Measurements from ENCODE around the gene CARD8. TPM values are rescaled to one million over a fixed set of nuclear protein-coding genes. Genes with fewer than 3 reads are reported as not detected.

The CARD8 gene
- total and polyA plus RNA-seq, 7 experiments from 2014 or later = 73.6 to 301 (median 165) TPM

DNA sequence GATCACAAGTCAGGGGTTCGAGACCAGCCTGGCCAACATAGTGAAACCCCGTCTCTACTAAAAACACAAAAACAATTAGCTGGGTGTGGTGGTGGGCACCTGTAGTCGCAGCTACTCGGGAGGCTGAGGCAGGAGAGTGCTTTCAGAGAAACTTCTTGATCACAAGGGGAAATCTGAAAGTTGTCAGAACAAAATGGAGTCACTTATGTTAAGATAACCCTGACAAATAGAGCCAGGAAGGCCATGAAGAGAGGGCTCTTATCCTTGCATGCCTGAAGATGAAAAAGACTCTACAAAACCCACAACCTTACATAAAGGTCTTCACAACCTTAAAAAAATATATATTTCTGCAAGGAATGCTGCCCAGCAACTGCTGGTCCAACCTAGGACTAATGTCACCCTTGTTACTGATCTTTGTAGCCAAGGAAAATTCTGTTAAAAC is 1.2 kb downstream of the CARD8 start:
- no peaks in the 10 kb centered on the region for H3K36me3 ChIP-seq (ENCODE audit: control insufficient read depth in 2 of 3, insufficient read depth in 3 of 3, low read length in 3 of 3)
- Mint-ChIP-seq H3K9me3 (no peaks in the 10 kb centered on the region), H3K27me3 (no peaks in the 10 kb centered on the region), H3K4me1 (peaks cover 59 to 88% (median 79%) of the 10 kb centered on the region in 7 donors), H3K36me3 (peaks cover 3 to 38% (median 10%) of the 10 kb centered on the region in 5 donors), H3K27ac (peak overlapping the region; percentile 64 to 100 (median 97)), H3K4me3 (peak overlapping the region; percentile 53 to 99 (median 98))
- intact Hi-C loops (cut with micrococcal nuclease) = loop anchor here (2.0 kb wide), 2 partner anchors 66 to 68 kb away; a partner anchor contains a TSS
- CTCF ChIA-PET = interaction anchor here (0.6 kb wide), 1 partner anchor 80 kb away, joined by 5 read pairs; no protein-coding TSS in a partner anchor
- DNase-seq (no peak), ATAC-seq (no peak)
- H3K27ac ChIP-seq (ENCODE audit: low read depth, low read length) = peak overlapping the region; percentile 88
- H3K4me1 ChIP-seq (ENCODE audit: control insufficient read depth in 2 of 2, insufficient read depth in 2 of 2, low read length in 2 of 2) = peaks cover 62 to 64% of the 10 kb centered on the region in 2 donors
- H3K4me3 ChIP-seq (ENCODE audit: low read length) = peak overlapping the region; percentile 100
- POLR2A ChIA-PET = interaction anchor here (0.6 to 2.9 kb wide), 7 partner anchors 9 to 136 kb away, joined by 3 to 25 read pairs (median 3); no protein-coding TSS in a partner anchor
- H3K27me3 ChIP-seq (ENCODE audit: control insufficient read depth in 2 of 2, insufficient read depth in 2 of 2, low read length in 2 of 2) = no peaks in the 10 kb centered on the region
- no peaks in the 10 kb centered on the region for H3K9me3 ChIP-seq (ENCODE audit: control insufficient read depth in 2 of 3, low read length in 3 of 3)

DNA sequence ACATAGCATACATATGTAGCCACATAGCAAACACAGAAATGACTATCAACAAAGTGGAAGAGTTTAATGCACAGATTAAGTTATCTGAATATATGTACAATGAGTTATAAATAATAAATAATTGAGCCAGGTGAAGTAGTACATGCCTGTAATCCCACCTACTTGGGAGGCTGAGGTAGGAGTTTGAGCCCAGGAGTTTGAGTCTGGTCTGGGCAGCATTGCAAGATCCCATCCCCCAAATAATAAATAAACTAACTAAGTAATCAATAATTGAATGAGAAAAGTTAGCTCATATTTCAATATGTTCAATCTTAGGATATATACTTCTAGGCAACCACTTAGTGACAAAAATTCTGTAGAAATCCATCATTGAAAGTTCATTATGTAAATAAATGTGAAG is 1.7 kb downstream of the CARD8 start:
- POLR2A ChIA-PET = interaction anchor here (0.6 to 2.9 kb wide), 5 partner anchors 9 to 752 kb away, joined by 3 to 25 read pairs (median 3); no protein-coding TSS in a partner anchor
- Mint-ChIP-seq H3K36me3 (peaks cover 3 to 41% (median 14%) of the 10 kb centered on the region in 5 donors), H3K27me3 (no peaks in the 10 kb centered on the region), H3K4me1 (peaks cover 59 to 89% (median 81%) of the 10 kb centered on the region in 7 donors), H3K27ac (peak overlapping the region; percentile 64 to 100 (median 97)), H3K9me3 (no peaks in the 10 kb centered on the region), H3K4me3 (peak overlapping the region; percentile 53 to 99 (median 98))
- H3K27ac ChIP-seq (ENCODE audit: low read depth, low read length) = peak overlapping the region; percentile 88
- H3K4me1 ChIP-seq (ENCODE audit: control insufficient read depth in 2 of 2, insufficient read depth in 2 of 2, low read length in 2 of 2) = peaks cover 58 to 64% of the 10 kb centered on the region in 2 donors
- DNase-seq = no peak
- ATAC-seq = no peak
- H3K9me3 ChIP-seq (ENCODE audit: control insufficient read depth in 2 of 3, low read length in 3 of 3) = no peaks in the 10 kb centered on the region
- CTCF ChIA-PET = no interaction called here
- H3K36me3 ChIP-seq (ENCODE audit: control insufficient read depth in 2 of 3, insufficient read depth in 3 of 3, low read length in 3 of 3) = no peaks in the 10 kb centered on the region
- H3K4me3 ChIP-seq (ENCODE audit: low read length) = peak overlapping the region; percentile 100
- H3K27me3 ChIP-seq (ENCODE audit: control insufficient read depth in 2 of 2, insufficient read depth in 2 of 2, low read length in 2 of 2) = no peaks in the 10 kb centered on the region
- intact Hi-C loops (cut with micrococcal nuclease) = loop anchor here (2.0 kb wide), 2 partner anchors 67 to 69 kb away; a partner anchor contains a TSS

DNA sequence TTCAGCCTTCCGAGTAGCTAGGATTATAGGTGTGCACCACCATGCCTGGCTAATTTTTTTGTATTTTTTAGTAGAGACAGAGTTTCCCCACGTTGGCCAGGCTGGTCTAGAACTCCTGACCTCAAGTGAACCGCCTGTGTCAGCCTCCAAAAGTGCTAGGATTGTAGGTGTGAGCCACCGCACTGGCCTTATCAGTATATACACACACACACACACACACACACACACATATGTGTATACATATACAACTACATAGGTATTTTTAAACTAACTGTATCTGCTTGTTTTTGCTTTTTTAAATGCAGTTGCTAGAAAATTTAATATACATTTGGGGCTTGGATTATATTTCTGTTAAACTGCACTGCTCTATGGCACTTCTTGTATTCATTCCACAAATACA is 3.1 kb downstream of the CARD8 start:
- no peak for DNase-seq
- no peaks in the 10 kb centered on the region for H3K36me3 ChIP-seq (ENCODE audit: control insufficient read depth in 2 of 3, insufficient read depth in 3 of 3, low read length in 3 of 3)
- ATAC-seq = no peak
- no peaks in the 10 kb centered on the region for H3K9me3 ChIP-seq (ENCODE audit: control insufficient read depth in 2 of 3, low read length in 3 of 3)
- peaks cover 3 to 43% (median 14%) of the 10 kb centered on the region in 5 donors for H3K36me3 Mint-ChIP-seq
- H3K27ac ChIP-seq (ENCODE audit: low read depth, low read length) = no peak overlapping the region
- peaks cover 58 to 88% (median 76%) of the 10 kb centered on the region in 7 donors for H3K4me1 Mint-ChIP-seq
- POLR2A ChIA-PET = interaction anchor here (0.7 to 1.4 kb wide), 3 partner anchors 77 to 84 kb away, joined by 3 to 4 read pairs (median 3); no protein-coding TSS in a partner anchor
- no peaks in the 10 kb centered on the region for H3K27me3 ChIP-seq (ENCODE audit: control insufficient read depth in 2 of 2, insufficient read depth in 2 of 2, low read length in 2 of 2)
- CTCF ChIA-PET = no interaction called here
- H3K27me3 Mint-ChIP-seq = no peaks in the 10 kb centered on the region
- H3K4me3 ChIP-seq (ENCODE audit: low read length) = no peak overlapping the region
- peak overlapping the region in 8 of 9 donors; percentile 57 to 99 (median 88) for H3K27ac Mint-ChIP-seq
- intact Hi-C loops (cut with micrococcal nuclease) = no loop called here
- peak overlapping the region in 9 of 10 donors; percentile 46 to 99 (median 63) for H3K4me3 Mint-ChIP-seq
- peaks cover 64 to 72% of the 10 kb centered on the region in 2 donors for H3K4me1 ChIP-seq (ENCODE audit: control insufficient read depth in 2 of 2, insufficient read depth in 2 of 2, low read length in 2 of 2)
- no peaks in the 10 kb centered on the region for H3K9me3 Mint-ChIP-seq

DNA sequence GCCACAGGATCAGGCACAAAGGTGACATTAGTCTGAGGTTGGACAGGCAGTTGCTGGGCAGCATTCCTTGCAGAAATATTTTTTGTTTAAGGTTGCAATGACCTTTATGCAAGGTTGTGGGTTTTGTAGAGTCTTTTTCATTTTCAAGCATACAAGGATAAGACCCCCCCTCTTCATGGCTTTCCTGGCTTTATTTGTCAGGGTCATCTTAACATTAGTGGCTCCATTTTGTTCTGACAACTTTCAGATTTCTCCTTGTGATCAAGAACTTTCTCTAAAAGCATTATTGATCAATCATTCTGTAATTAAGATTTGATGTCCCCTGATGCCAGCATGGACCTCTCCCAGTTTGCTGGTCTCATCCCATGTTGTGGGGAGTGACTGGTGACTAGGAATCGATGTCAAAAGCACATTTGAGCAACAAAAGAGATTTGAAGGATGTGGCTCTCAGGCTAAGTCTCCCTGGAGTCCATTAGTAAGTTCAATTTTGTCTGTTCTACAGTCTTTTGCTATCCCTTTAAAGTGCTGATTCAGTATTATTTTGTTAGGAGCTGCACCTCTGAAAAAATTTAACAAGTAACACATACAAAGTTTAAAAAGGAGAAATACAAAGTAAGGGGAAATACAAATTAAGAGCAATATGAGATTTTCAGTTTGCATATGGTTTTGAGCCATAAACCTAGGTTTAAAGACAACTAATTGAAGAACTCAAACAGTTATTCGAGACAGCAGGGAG is 5.3 kb downstream of the CARD8 start:
- Mint-ChIP-seq H3K4me3 (peak overlapping the region; percentile 62 to 99 (median 95)), H3K27ac (peak overlapping the region; percentile 80 to 100 (median 98)), H3K27me3 (no peaks in the 10 kb centered on the region), H3K4me1 (peaks cover 59 to 88% (median 75%) of the 10 kb centered on the region in 7 donors), H3K36me3 (peaks cover 9 to 47% (median 24%) of the 10 kb centered on the region in 5 donors), H3K9me3 (no peaks in the 10 kb centered on the region)
- no peaks in the 10 kb centered on the region for H3K27me3 ChIP-seq (ENCODE audit: control insufficient read depth in 2 of 2, insufficient read depth in 2 of 2, low read length in 2 of 2)
- H3K4me1 ChIP-seq (ENCODE audit: control insufficient read depth in 2 of 2, insufficient read depth in 2 of 2, low read length in 2 of 2) = peaks cover 62 to 74% of the 10 kb centered on the region in 2 donors
- DNase-seq (no peak), ATAC-seq (no peak)
- peaks cover 5 to 6% (median 6%) of the 10 kb centered on the region in 3 experiments for H3K36me3 ChIP-seq (ENCODE audit: control insufficient read depth in 2 of 3, insufficient read depth in 3 of 3, low read length in 3 of 3)
- intact Hi-C loops (cut with micrococcal nuclease) = no loop called here
- ChIA-PET POLR2A (interaction anchor here (1.2 to 2.2 kb wide), 9 partner anchors 7 to 113 kb away, joined by 4 to 22 read pairs (median 7); partner anchors contain the start of genes SYNGR4, TMEM143 and ZSWIM9), CTCF (interaction anchor here (1.3 kb wide), 1 partner anchor 9 kb away, joined by 7 read pairs; no protein-coding TSS in a partner anchor)
- H3K27ac ChIP-seq (ENCODE audit: low read depth, low read length) = peak overlapping the region; percentile 92
- peak overlapping the region; percentile 83 for H3K4me3 ChIP-seq (ENCODE audit: low read length)
- H3K9me3 ChIP-seq (ENCODE audit: control insufficient read depth in 2 of 3, low read length in 3 of 3) = no peaks in the 10 kb centered on the region

DNA sequence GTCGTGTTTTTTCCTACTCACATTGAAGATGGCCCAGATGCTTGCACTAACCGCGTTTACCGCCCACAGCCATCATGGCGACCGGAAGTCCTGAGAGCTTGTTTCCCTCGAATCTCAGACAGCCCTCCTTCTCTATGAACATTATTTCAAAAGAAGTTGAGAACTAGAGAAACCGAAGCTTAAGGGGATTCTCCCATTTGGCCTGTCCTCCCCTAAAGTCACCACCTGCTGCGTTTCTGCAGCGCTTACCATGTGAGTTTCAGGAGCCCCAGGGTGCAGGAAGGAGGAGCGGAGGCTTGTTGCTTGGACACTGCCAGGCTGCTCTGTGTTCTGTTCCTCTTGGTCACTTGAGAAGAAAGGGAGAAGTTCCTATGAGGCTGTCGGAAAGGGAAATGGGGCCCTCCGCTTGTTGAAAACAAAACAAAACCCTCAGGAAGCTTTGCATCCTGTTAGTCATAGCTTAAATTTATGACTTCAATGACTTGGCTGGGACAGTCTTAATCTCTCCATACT is 6.2 kb downstream of the CARD8 start:
- CTCF ChIA-PET = interaction anchor here (1.3 kb wide), 1 partner anchor 10 kb away, joined by 7 read pairs; no protein-coding TSS in a partner anchor
- peaks cover 62 to 91% (median 79%) of the 10 kb centered on the region in 7 donors for H3K4me1 Mint-ChIP-seq
- peak; percentile 91 for ATAC-seq

More for the DNA sequence above, 6.2 kb downstream of the CARD8 start:
- H3K27ac ChIP-seq (ENCODE audit: low read depth, low read length) = peak overlapping the region; percentile 92
- intact Hi-C loops (cut with micrococcal nuclease) = loop anchor here (1.0 to 2.0 kb wide), 2 partner anchors 11 to 45 kb away; no protein-coding TSS in a partner anchor
- H3K36me3 ChIP-seq (ENCODE audit: control insufficient read depth in 2 of 3, insufficient read depth in 3 of 3, low read length in 3 of 3) = peaks cover 5 to 6% (median 6%) of the 10 kb centered on the region in 3 experiments
- Mint-ChIP-seq H3K27ac (peak overlapping the region; percentile 90 to 100 (median 98)), H3K4me3 (peak overlapping the region; percentile 91 to 99 (median 96)), H3K9me3 (no peaks in the 10 kb centered on the region), H3K27me3 (no peaks in the 10 kb centered on the region), H3K36me3 (peaks cover 9 to 49% (median 24%) of the 10 kb centered on the region in 5 donors)
- peaks cover 65 to 76% of the 10 kb centered on the region in 2 donors for H3K4me1 ChIP-seq (ENCODE audit: control insufficient read depth in 2 of 2, insufficient read depth in 2 of 2, low read length in 2 of 2)
- H3K4me3 ChIP-seq (ENCODE audit: low read length) = peak overlapping the region; percentile 83
- DNase-seq = peak in 8 of 9 donors; percentile 71 to 80 (median 78)
- POLR2A ChIA-PET = interaction anchor here (1.0 to 2.2 kb wide), 11 partner anchors 8 to 114 kb away, joined by 3 to 22 read pairs (median 6); partner anchors contain the start of genes SYNGR4, TMEM143 and ZSWIM9
- no peaks in the 10 kb centered on the region for H3K27me3 ChIP-seq (ENCODE audit: control insufficient read depth in 2 of 2, insufficient read depth in 2 of 2, low read length in 2 of 2)
- H3K9me3 ChIP-seq (ENCODE audit: control insufficient read depth in 2 of 3, low read length in 3 of 3) = no peaks in the 10 kb centered on the region

All from naive thymus-derived CD4-positive, alpha-beta T cell (primary cell).